HEK293 (cell line): ENCODE data around the gene PLXND1.
"Not testable (repeated sequence)": the region's sequence is repeated elsewhere in the genome, so short reads cannot be mapped to it uniquely, and the experiment has no call there.

Source experiments
- CTCF ChIA-PET: fragments of 350-600 bp; formaldehyde crosslinking; extraction: SDS; loops from one replicate; lab custom pipeline; 2021; ENCODE audit warnings: antibody characterized with exemption; lab: Yijun Ruan, JAX
- POLR2A ChIA-PET: fragments of 300-600 bp; formaldehyde crosslinking; extraction: SDS; loops from one replicate; lab custom pipeline; 2020; ENCODE audit warnings: antibody characterized with exemption, inconsistent platforms; lab: Yijun Ruan, JAX
- H3K27ac ChIP-seq: fragments of 200-500 bp; sonication (Bioruptor generic); 2 replicates; pipeline ENCODE4 v1.5.1; 2014; ENCODE audit warnings: low read depth, low read length, control low read depth, inconsistent platforms; ENCODE audit errors: extremely low read depth
- H3K36me3 ChIP-seq, 2 experiments: fragments of 200-500 bp in 1 of 2; sonication (Bioruptor generic) in 1 of 2; 1 replicate in 1 of 2; 2 replicates in 1 of 2; pipeline ENCODE4 v1.5.1; 2014 to 2017; ENCODE audit warnings: inconsistent platforms in 2 of 2, low read length in 2 of 2; ENCODE audit not compliant: control insufficient read depth in 2 of 2, insufficient read depth in 1 of 2
- H3K4me1 ChIP-seq: fragments of 200-500 bp; sonication (Bioruptor generic); 2 replicates; pipeline ENCODE4 v1.5.1; 2014; ENCODE audit warnings: mild to moderate bottlenecking, low read length, inconsistent platforms; ENCODE audit not compliant: control insufficient read depth, insufficient read depth
- H3K4me3 ChIP-seq: 2 replicates; pipeline ENCODE4 v1.5.1; 2011; ENCODE audit warnings: low read depth, mild to moderate bottlenecking, control low read depth, low read length, moderate library complexity
- H3K9me3 ChIP-seq: fragments of 200-500 bp; sonication (Bioruptor generic); 2 replicates; pipeline ENCODE4 v1.5.1; 2014; ENCODE audit warnings: low read depth, low read length, inconsistent platforms; ENCODE audit not compliant: control insufficient read depth, insufficient read depth
- KLF9 ChIP-seq: fragments of 450-650 bp; formaldehyde crosslinking; IDR thresholded peaks from 2 replicates; pipeline ENCODE4 v1.5.1; 2016; ENCODE audit warnings: missing biosample characterization, missing genetic modification characterization, low read depth
- MYNN ChIP-seq: fragments of 450-650 bp; formaldehyde crosslinking; IDR thresholded peaks from 2 replicates; pipeline ENCODE4 v1.5.1; 2016; ENCODE audit warnings: missing biosample characterization, missing genetic modification characterization, borderline replicate concordance
- SETDB1 ChIP-seq: IDR thresholded peaks from one replicate; pipeline ENCODE4 v1.6.1; 2017; ENCODE audit warnings: mild to moderate bottlenecking, low read length, moderate library complexity, mixed read lengths; ENCODE audit not compliant: insufficient read length
- ZBTB7A ChIP-seq: fragments of 450-650 bp; formaldehyde crosslinking; IDR thresholded peaks from 2 replicates; pipeline ENCODE4 v1.5.1; 2016; ENCODE audit warnings: low read depth, missing biosample characterization, missing genetic modification characterization
- ZNF157 ChIP-seq: fragments of 450-650 bp; formaldehyde crosslinking; IDR thresholded peaks from 2 replicates; pipeline ENCODE4 v1.5.1; 2016; ENCODE audit warnings: missing biosample characterization, missing genetic modification characterization
- ZNF169 ChIP-seq: fragments of 450-650 bp; formaldehyde crosslinking; IDR thresholded peaks from 2 replicates; pipeline ENCODE4 v1.5.1; 2016; ENCODE audit warnings: missing biosample characterization, missing genetic modification characterization
- ZNF19 ChIP-seq: fragments of 450-650 bp; formaldehyde crosslinking; IDR thresholded peaks from 2 replicates; pipeline ENCODE4; 2016; ENCODE audit warnings: missing biosample characterization, missing genetic modification characterization, low read depth
- ZNF324 ChIP-seq: fragments of 450-650 bp; formaldehyde crosslinking; IDR thresholded peaks from 2 replicates; pipeline ENCODE4 v1.5.1; 2016; ENCODE audit warnings: missing biosample characterization, missing genetic modification characterization
- ZNF549 ChIP-seq: fragments of 450-650 bp; IDR thresholded peaks from 2 replicates; pipeline ENCODE4 v1.5.1; 2018; ENCODE audit warnings: missing biosample characterization, missing genetic modification characterization, mild to moderate bottlenecking, inconsistent platforms, moderate library complexity
- ZNF585B ChIP-seq: fragments of 450-650 bp; formaldehyde crosslinking; IDR thresholded peaks from 2 replicates; pipeline ENCODE4 v1.5.1; 2016; ENCODE audit warnings: missing biosample characterization, missing genetic modification characterization
- ZNF600 ChIP-seq: fragments of 450-650 bp; formaldehyde crosslinking; IDR thresholded peaks from 2 replicates; pipeline ENCODE4 v1.5.1; 2016; ENCODE audit warnings: missing biosample characterization, missing genetic modification characterization
- ZNF654 ChIP-seq: fragments of 450-650 bp; formaldehyde crosslinking; IDR thresholded peaks from 2 replicates; pipeline ENCODE4 v1.5.1; 2016; ENCODE audit warnings: low read depth, missing biosample characterization, missing genetic modification characterization
- ZNF837 ChIP-seq: fragments of 450-650 bp; formaldehyde crosslinking; IDR thresholded peaks from 2 replicates; pipeline ENCODE4 v1.5.1; 2016; ENCODE audit warnings: missing biosample characterization, missing genetic modification characterization
- TF ChIP-seq, protein P1 (sequence below): fragments of 450-650 bp; formaldehyde crosslinking; IDR thresholded peaks from 2 replicates; pipeline ENCODE4 v1.5.1; 2016; ENCODE audit warnings: missing biosample characterization, missing genetic modification characterization, borderline replicate concordance

PLXND1 gene

DNA sequence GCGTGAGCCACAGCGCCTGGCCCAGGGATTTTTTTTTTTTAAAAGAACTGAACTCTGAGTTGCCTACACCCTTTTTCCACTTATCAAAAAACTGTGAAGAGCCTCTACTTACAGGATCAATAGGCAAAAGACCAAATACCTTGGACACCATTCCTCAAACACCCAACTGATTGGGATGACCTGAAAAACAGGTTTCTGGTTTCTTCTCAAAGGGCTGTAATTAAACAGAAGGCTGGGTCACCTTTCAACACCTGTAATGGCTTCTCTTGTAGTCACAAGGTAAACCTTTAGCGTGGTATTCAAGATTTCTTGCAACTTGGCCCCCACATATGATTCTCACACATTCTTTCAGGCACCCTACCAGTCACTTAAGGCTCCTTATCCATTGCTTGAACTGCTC lies 38.4 kb upstream of the PLXND1 start (continued):
- TF ChIP-seq ZBTB7A (tag by site-specific recombination), result no peak
- TF ChIP-seq, protein P1, sequence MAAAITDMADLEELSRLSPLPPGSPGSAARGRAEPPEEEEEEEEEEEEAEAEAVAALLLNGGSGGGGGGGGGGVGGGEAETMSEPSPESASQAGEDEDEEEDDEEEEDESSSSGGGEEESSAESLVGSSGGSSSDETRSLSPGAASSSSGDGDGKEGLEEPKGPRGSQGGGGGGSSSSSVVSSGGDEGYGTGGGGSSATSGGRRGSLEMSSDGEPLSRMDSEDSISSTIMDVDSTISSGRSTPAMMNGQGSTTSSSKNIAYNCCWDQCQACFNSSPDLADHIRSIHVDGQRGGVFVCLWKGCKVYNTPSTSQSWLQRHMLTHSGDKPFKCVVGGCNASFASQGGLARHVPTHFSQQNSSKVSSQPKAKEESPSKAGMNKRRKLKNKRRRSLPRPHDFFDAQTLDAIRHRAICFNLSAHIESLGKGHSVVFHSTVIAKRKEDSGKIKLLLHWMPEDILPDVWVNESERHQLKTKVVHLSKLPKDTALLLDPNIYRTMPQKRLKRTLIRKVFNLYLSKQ (tag by site-specific recombination), result no peak

DNA sequence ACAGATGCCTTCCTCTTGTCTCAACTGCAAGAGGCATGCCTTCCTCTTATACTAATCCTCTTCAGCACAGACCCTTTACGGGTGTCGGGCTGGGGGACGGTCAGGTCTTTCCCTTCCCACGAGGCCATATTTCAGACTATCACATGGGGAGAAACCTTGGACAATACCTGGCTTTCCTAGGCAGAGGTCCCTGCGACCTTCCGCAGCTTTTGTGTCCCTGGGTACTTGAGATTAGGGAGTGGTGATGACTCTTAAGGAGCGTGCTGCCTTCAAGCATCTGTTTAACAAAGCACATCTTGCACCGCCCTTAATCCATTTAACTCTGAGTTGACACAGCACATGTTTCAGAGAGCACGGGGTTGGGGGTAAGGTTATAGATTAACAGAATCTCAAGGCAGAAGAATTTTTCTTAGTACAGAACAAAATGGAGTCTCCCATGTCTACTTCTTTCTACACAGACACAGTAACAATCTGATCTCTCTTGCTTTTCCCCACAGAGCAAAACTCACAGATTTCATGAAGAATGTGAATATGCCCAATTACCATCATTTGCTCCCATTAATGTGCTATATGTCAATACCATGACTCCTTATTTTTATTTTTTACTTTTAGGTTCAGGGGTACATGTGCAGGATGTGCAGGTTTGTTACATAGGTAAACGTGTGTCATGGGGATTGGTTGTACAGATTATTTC lies 35.2 kb upstream of the PLXND1 start:
- H3K36me3 ChIP-seq, CTCF ChIA-PET, H3K4me3 ChIP-seq, H3K4me1 ChIP-seq, POLR2A ChIA-PET, H3K27ac ChIP-seq, H3K9me3 ChIP-seq: not testable (repeated sequence)

DNA sequence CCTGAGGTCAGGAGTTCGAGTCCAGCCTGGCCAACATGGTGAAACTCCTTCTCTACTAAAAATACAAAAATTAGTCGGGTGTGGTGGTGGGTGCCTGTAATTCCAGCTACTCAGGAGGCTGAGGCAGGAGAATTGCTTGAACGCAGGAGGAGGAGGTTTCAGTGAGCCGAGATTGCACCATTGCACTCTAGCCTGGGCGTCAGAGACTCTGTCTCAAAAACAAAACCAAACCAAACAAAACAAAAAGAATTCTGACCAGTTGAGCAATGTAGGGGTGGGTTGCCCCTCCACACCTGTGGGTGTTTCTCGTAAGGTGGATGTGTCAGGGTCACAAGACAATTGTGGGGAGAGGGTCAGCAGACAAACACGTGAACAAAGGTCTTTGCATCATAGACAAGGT lies 34.5 kb upstream of the PLXND1 start:
- POLR2A ChIA-PET, H3K4me3 ChIP-seq, H3K4me1 ChIP-seq, H3K9me3 ChIP-seq, H3K27ac ChIP-seq, H3K36me3 ChIP-seq, CTCF ChIA-PET: not testable (repeated sequence)

DNA sequence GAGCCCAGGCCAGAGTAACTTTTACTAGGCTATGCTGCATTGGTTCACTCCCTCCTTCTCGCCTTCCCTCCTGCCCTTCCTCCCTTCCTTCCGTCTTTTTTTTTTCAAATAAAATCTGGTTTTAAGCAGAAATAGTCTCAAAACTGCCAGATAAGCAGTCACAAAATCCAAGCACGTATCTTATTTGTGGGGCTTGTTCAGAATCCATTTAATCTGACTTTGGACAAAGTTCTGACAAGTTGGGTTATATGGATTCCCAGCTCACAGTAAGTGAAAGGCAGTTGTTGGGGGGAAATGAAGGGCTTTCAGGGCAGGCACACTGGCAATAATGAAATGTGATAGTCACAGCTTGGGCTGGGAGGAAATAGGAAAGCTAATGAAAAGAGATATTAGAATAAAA lies 32.0 kb upstream of the PLXND1 start:
- Histone ChIP-seq H3K9me3 (no peaks in the 10 kb centered on the region), H3K36me3 (no peaks in the 10 kb centered on the region), H3K27ac (no peak overlapping the region), H3K4me1 (no peaks in the 10 kb centered on the region), H3K4me3 (no peak overlapping the region)
- TF ChIP-seq ZNF19 (tag by site-specific recombination) (no peak), ZNF324 (no peak), ZNF585B (tag by site-specific recombination) (no peak), ZNF157 (tag by site-specific recombination) (no peak), ZNF169 (tag by site-specific recombination) (no peak), ZNF837 (tag by site-specific recombination) (no peak), ZNF600 (tag by site-specific recombination) (no peak), ZNF549 (tag by site-specific recombination) (no peak), KLF9 (tag by site-specific recombination) (no peak), ZNF654 (tag by site-specific recombination) (no peak), MYNN (tag by site-specific recombination) (no peak)
- ChIA-PET CTCF (interaction anchor here (0.7 to 1.3 kb wide), 3 partner anchors 10 to 176 kb away, joined by 3 to 8 read pairs (median 3); no protein-coding TSS in a partner anchor), POLR2A (no interaction called here)

DNA sequence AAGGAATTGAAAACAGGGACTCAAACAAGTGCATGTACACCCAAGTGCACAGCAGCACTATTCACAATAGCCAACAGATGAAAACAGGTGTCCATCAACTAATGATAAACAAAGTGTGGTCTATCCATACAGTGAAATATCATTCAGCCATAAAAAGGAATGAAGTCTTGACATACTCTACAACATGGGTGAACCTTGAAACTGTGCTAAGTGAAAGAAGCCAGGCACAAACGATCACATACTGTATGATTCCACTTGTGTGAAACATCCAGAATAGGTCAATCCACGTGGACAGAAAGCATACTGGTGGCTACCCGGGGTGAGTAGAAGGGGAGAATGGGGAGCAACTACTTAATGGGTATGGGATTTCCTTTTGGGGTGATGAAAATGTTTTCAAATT lies 29.6 kb upstream of the PLXND1 start:
- TF ChIP-seq ZNF654 (tag by site-specific recombination) (no peak), SETDB1 (peak; percentile 79)
- Histone ChIP-seq H3K36me3 (no peaks in the 10 kb centered on the region), H3K27ac (no peak overlapping the region), H3K9me3 (no peaks in the 10 kb centered on the region), H3K4me1 (no peaks in the 10 kb centered on the region), H3K4me3 (no peak overlapping the region)
- ChIA-PET CTCF (interaction anchor here (0.9 kb wide), 1 partner anchor 188 kb away, joined by 3 read pairs; no protein-coding TSS in a partner anchor), POLR2A (no interaction called here)
